GM23338 (cell line): ENCODE measurements around the gene TIMM17B. TPM values are rescaled to one million over a fixed set of nuclear protein-coding genes. Genes with fewer than 3 reads are reported as not detected.

ENCODE experiments used
- CREB1 ChIP-seq: fragments of 250-450 bp; sonication (Bioruptor Pico); IDR thresholded peaks from 2 replicates; pipeline ENCODE4 v1.5.0; 2020; ENCODE audit warnings: low read depth, mild to moderate bottlenecking, moderate library complexity
- EZH2 ChIP-seq: fragments of 200-600 bp; sonication (generic); IDR thresholded peaks from one replicate; pipeline ENCODE4 v1.8.0; 2017; ENCODE audit warnings: antibody characterized with exemption, mild to moderate bottlenecking, low read depth; ENCODE audit not compliant: unreplicated experiment
- EZH2phosphoT487 ChIP-seq: fragments of 200-600 bp; sonication (generic); IDR thresholded peaks from one replicate; pipeline ENCODE4 v1.8.1; 2018; ENCODE audit warnings: antibody characterized with exemption; ENCODE audit not compliant: unreplicated experiment
- JUNB ChIP-seq: IDR thresholded peaks from one replicate; pipeline ENCODE4 v1.6.1; 2016; ENCODE audit warnings: antibody characterized with exemption; ENCODE audit not compliant: unreplicated experiment
- STAT1 ChIP-seq: IDR thresholded peaks from one replicate; pipeline ENCODE4 v1.6.1; 2016; ENCODE audit warnings: antibody characterized with exemption; ENCODE audit not compliant: unreplicated experiment
- ZNF114 ChIP-seq: fragments of 250-450 bp; sonication (Bioruptor Pico); IDR thresholded peaks from 2 replicates; pipeline ENCODE4 v1.5.0; 2020; ENCODE audit warnings: mild to moderate bottlenecking, moderate library complexity
- polyA plus RNA-seq: library from polyadenylated mRNA; unstranded; fragments of >200 nt; fragmentation: Nextera tagmentation; extraction: Ambion mirVana; gene quantifications from 2 replicates; pipeline ENCODE4 v1.2.1, GENCODE V29; 2016
- total RNA-seq: library from RNA; depleted of rRNA; stranded (reverse); fragments of >200 nt; shearing (Covaris generic); gene quantifications from 2 replicates; pipeline ENCODE4 v1.2.3, GENCODE V29; 2014
- TF ChIP-seq, protein P1 (sequence below): fragments of 250-450 bp; sonication (Bioruptor Pico); IDR thresholded peaks from 2 replicates; pipeline ENCODE4 v1.5.0; 2020; ENCODE audit warnings: mild to moderate bottlenecking, moderate library complexity
- TF ChIP-seq, protein P2 (sequence below): IDR thresholded peaks from 2 replicates; pipeline ENCODE4 v1.6.1; 2016; ENCODE audit warnings: antibody characterized with exemption
- TF ChIP-seq, protein P3 (sequence below): IDR thresholded peaks from one replicate; pipeline ENCODE4 v1.6.1; 2018; ENCODE audit warnings: antibody characterized with exemption; ENCODE audit not compliant: unreplicated experiment

Gene TIMM17B
- total and polyA plus RNA-seq, 2 experiments from 2014 or later = 67.1 to 147 TPM

DNA sequence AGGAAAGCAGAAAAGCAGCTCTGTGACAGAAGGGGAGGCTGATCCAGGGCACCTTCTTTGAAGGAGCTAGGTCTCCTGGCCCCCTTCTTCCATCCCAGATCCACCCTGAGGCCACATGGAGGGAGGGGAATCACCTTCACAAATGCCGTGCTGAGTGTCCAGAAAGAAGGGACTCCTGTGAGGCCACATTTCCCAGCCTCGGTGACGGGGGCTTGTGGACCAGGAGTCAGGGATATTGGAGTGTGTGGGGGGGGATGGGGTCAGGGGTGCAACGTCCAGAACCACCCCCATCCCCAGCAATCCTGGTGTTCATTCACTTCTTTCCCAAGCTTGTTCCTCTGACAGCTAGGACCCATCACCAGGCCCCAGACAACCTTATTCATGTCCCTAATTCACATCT, 4.7 kb downstream of the TIMM17B start (continued):
- TF ChIP-seq, protein P1, sequence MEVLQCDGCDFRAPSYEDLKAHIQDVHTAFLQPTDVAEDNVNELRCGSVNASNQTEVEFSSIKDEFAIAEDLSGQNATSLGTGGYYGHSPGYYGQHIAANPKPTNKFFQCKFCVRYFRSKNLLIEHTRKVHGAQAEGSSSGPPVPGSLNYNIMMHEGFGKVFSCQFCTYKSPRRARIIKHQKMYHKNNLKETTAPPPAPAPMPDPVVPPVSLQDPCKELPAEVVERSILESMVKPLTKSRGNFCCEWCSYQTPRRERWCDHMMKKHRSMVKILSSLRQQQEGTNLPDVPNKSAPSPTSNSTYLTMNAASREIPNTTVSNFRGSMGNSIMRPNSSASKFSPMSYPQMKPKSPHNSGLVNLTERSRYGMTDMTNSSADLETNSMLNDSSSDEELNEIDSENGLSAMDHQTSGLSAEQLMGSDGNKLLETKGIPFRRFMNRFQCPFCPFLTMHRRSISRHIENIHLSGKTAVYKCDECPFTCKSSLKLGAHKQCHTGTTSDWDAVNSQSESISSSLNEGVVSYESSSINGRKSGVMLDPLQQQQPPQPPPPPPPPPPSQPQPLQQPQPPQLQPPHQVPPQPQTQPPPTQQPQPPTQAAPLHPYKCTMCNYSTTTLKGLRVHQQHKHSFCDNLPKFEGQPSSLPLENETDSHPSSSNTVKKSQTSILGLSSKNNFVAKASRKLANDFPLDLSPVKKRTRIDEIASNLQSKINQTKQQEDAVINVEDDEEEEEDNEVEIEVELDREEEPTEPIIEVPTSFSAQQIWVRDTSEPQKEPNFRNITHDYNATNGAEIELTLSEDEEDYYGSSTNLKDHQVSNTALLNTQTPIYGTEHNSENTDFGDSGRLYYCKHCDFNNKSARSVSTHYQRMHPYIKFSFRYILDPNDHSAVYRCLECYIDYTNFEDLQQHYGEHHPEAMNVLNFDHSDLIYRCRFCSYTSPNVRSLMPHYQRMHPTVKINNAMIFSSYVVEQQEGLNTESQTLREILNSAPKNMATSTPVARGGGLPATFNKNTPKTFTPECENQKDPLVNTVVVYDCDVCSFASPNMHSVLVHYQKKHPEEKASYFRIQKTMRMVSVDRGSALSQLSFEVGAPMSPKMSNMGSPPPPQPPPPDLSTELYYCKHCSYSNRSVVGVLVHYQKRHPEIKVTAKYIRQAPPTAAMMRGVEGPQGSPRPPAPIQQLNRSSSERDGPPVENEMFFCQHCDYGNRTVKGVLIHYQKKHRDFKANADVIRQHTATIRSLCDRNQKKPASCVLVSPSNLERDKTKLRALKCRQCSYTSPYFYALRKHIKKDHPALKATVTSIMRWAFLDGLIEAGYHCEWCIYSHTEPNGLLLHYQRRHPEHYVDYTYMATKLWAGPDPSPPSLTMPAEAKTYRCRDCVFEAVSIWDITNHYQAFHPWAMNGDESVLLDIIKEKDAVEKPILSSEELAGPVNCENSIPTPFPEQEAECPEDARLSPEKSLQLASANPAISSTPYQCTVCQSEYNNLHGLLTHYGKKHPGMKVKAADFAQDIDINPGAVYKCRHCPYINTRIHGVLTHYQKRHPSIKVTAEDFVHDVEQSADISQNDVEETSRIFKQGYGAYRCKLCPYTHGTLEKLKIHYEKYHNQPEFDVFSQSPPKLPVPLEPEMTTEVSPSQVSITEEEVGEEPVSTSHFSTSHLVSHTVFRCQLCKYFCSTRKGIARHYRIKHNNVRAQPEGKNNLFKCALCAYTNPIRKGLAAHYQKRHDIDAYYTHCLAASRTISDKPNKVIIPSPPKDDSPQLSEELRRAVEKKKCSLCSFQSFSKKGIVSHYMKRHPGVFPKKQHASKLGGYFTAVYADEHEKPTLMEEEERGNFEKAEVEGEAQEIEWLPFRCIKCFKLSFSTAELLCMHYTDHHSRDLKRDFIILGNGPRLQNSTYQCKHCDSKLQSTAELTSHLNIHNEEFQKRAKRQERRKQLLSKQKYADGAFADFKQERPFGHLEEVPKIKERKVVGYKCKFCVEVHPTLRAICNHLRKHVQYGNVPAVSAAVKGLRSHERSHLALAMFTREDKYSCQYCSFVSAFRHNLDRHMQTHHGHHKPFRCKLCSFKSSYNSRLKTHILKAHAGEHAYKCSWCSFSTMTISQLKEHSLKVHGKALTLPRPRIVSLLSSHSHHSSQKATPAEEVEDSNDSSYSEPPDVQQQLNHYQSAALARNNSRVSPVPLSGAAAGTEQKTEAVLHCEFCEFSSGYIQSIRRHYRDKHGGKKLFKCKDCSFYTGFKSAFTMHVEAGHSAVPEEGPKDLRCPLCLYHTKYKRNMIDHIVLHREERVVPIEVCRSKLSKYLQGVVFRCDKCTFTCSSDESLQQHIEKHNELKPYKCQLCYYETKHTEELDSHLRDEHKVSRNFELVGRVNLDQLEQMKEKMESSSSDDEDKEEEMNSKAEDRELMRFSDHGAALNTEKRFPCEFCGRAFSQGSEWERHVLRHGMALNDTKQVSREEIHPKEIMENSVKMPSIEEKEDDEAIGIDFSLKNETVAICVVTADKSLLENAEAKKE (CRISPR knock-in tag) = no peak
- no peak for TF ChIP-seq JUNB
- no peak for TF ChIP-seq EZH2
- TF ChIP-seq, protein P2, sequence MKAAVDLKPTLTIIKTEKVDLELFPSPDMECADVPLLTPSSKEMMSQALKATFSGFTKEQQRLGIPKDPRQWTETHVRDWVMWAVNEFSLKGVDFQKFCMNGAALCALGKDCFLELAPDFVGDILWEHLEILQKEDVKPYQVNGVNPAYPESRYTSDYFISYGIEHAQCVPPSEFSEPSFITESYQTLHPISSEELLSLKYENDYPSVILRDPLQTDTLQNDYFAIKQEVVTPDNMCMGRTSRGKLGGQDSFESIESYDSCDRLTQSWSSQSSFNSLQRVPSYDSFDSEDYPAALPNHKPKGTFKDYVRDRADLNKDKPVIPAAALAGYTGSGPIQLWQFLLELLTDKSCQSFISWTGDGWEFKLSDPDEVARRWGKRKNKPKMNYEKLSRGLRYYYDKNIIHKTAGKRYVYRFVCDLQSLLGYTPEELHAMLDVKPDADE = no peak
- no peak for TF ChIP-seq CREB1 (CRISPR knock-in tag)
- no peak for TF ChIP-seq EZH2phosphoT487
- no peak for TF ChIP-seq ZNF114
- no peak for TF ChIP-seq STAT1
- TF ChIP-seq, protein P3, sequence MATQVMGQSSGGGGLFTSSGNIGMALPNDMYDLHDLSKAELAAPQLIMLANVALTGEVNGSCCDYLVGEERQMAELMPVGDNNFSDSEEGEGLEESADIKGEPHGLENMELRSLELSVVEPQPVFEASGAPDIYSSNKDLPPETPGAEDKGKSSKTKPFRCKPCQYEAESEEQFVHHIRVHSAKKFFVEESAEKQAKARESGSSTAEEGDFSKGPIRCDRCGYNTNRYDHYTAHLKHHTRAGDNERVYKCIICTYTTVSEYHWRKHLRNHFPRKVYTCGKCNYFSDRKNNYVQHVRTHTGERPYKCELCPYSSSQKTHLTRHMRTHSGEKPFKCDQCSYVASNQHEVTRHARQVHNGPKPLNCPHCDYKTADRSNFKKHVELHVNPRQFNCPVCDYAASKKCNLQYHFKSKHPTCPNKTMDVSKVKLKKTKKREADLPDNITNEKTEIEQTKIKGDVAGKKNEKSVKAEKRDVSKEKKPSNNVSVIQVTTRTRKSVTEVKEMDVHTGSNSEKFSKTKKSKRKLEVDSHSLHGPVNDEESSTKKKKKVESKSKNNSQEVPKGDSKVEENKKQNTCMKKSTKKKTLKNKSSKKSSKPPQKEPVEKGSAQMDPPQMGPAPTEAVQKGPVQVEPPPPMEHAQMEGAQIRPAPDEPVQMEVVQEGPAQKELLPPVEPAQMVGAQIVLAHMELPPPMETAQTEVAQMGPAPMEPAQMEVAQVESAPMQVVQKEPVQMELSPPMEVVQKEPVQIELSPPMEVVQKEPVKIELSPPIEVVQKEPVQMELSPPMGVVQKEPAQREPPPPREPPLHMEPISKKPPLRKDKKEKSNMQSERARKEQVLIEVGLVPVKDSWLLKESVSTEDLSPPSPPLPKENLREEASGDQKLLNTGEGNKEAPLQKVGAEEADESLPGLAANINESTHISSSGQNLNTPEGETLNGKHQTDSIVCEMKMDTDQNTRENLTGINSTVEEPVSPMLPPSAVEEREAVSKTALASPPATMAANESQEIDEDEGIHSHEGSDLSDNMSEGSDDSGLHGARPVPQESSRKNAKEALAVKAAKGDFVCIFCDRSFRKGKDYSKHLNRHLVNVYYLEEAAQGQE = no peak
